ENCODE measurements around the gene TXNDC17.
A peak's percentile ranks its signal among the peaks of the same experiment; 100 is the strongest.
"Not testable (repeated sequence)": the region's sequence is repeated elsewhere in the genome, so short reads cannot be mapped to it uniquely, and the experiment has no call there.

The TXNDC17 gene

DNA sequence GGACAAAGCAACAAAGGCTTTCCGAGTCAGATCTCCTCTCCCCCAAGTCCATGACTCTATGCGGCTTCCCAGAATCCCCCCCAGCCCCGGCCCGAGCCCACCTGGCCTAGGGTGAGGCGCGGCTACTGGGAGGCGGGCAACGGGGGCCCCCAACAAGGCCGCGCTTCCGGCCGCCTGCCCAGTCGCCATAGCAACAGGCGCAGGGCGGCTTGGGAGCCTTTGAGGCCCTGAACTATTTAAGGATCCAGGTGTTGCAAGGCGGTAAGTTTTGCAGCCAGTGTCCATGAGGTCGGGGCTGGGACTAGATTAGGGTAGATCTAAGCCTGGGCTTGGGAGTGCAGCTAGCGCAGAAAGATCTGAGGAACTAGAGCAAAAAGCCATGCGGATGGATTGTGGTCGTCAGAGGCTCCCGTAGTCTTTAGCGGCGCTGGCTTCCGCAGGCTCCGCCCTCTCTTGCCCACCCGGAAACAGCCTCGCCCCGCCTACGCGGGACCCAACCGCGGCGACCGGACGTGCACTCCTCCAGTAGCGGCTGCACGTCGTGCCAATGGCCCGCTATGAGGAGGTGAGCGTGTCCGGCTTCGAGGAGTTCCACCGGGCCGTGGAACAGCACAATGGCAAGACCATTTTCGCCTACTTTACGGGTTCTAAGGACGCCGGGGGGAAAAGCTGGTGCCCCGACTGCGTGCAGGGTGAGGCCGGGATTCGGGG is at the start of gene TXNDC17, which contains the start of gene KIAA0753:
Gene TXNDC17 (plus strand): TSS at position 525 of the 711 bp plus-strand sequence. CDS start 23 bp downstream, at position 548.
Gene KIAA0753 (minus strand): TSS at position 176 of the 711 bp plus-strand sequence. CDS start 5,608 bp downstream, outside the sequence.
- H3K9ac ChIP-seq (ENCODE audit: low read length): peak within 1 kb of the TSS; percentile 90
- H3K4me1 ChIP-seq (ENCODE audit: control insufficient read depth, insufficient read depth, low read length): peaks cover 33% of the 10 kb centered on the region
- peak; percentile 96 for DNase-seq (ENCODE audit: low read depth)
- H3K9me3 ChIP-seq (ENCODE audit: control insufficient read depth, low read length): no peaks in the 10 kb centered on the region
- no peaks in the 10 kb centered on the region for H3K27me3 ChIP-seq (replicated peaks; ENCODE audit: control insufficient read depth, insufficient read depth, low read length)
- H3K4me3 ChIP-seq (ENCODE audit: low read length): peak within 1 kb of the TSS; percentile 86
- H3K36me3 ChIP-seq (ENCODE audit: control insufficient read depth, insufficient read depth, low read length, severe bottlenecking): peaks cover 33% of the 10 kb centered on the region

DNA sequence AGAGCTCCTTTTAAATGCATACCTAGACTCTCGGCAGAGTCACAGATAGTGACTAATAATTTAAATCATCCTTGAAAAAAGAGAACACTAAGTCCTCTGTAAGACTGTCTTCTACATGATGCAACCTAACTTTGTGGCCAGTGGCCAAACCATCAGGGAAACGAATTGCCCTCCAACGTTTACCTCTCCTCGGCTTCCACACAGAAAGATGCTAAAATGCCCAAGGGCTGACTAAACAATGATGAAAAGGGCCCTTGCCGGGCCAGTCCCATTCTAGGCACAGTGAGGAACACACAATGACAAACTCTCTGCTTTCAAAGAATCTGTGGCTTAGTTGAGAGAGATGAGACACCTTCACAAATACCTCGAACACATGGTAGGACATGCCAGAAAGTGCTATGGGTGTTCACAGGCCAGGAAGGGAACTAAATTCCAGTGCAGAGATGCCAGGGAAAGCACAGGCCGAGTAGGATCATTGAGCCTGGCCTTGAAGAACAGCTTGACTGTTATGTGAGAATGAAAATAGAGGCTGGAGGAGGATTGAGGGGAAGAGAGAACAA is 49.2 kb upstream of the TXNDC17 start:
- peak; percentile 67 for DNase-seq (ENCODE audit: low read depth)
- Histone ChIP-seq H3K4me1 (ENCODE audit: control insufficient read depth, insufficient read depth, low read length) (peaks cover 9% of the 10 kb centered on the region), H3K9me3 (ENCODE audit: control insufficient read depth, low read length) (no peaks in the 10 kb centered on the region), H3K36me3 (ENCODE audit: control insufficient read depth, insufficient read depth, low read length, severe bottlenecking) (peaks cover 73% of the 10 kb centered on the region), H3K27me3 (replicated peaks; ENCODE audit: control insufficient read depth, insufficient read depth, low read length) (no peaks in the 10 kb centered on the region), H3K4me3 (ENCODE audit: low read length) (no peak overlapping the region), H3K9ac (ENCODE audit: low read length) (no peak overlapping the region)

- H3K9ac ChIP-seq (ENCODE audit: low read length): no peak overlapping the region
- peaks cover 9% of the 10 kb centered on the region for H3K4me1 ChIP-seq (ENCODE audit: control insufficient read depth, insufficient read depth, low read length)
- no peak overlapping the region for H3K4me3 ChIP-seq (ENCODE audit: low read length)
- peaks cover 71% of the 10 kb centered on the region for H3K36me3 ChIP-seq (ENCODE audit: control insufficient read depth, insufficient read depth, low read length, severe bottlenecking)
- H3K27me3 ChIP-seq (replicated peaks; ENCODE audit: control insufficient read depth, insufficient read depth, low read length): no peaks in the 10 kb centered on the region
- H3K9me3 ChIP-seq (ENCODE audit: control insufficient read depth, low read length): no peaks in the 10 kb centered on the region
- no peak for DNase-seq (ENCODE audit: low read depth)
Measured at GRCh38 chr17:6592173-6592572, 48.7 kb upstream of the TXNDC17 start.

DNA sequence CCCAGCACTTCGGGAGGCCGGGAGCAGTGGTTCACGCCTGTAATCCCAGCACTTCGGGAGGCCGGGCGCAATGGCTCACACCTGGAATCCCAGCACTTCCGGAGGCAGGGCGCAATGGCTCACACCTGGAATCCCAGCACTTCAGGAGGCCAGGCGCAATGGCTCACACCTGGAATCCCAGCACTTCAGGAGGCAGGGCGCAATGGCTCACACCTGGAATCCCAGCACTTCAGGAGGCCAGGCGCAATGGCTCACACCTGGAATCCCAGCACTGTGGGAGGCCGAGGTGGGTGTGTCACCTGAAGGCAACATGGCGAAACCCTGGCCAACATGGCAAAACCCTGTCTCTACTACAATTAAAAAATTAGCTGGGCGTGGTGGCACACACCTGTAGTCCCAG is 47.5 kb upstream of the TXNDC17 start:
- H3K4me3 ChIP-seq (ENCODE audit: low read length): not testable (repeated sequence)
- peaks cover 71% of the 10 kb centered on the region for H3K36me3 ChIP-seq (ENCODE audit: control insufficient read depth, insufficient read depth, low read length, severe bottlenecking)

DNA sequence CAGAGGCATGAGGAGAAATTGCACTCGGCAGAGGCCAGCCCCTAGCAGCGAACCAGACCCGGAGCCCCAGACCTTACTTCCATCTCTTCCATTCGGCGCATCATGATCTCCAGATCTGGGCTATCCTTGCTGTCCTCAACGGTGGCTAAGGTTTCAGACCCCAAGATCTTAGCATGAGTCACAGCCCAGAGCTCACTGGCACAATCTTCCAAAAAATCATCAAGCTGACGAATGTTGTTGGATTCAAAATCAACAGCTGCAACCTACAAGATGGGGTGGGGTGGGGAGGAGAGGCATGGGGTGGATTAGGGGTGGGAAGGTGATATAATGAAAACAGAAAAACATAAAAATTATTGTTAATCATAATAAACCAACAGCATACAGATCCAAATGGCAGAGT is 44.8 kb upstream of the TXNDC17 start:
- no peak overlapping the region for H3K9ac ChIP-seq (ENCODE audit: low read length)
- no peaks in the 10 kb centered on the region for H3K27me3 ChIP-seq (replicated peaks; ENCODE audit: control insufficient read depth, insufficient read depth, low read length)
- H3K36me3 ChIP-seq (ENCODE audit: control insufficient read depth, insufficient read depth, low read length, severe bottlenecking): peaks cover 75% of the 10 kb centered on the region
- H3K4me1 ChIP-seq (ENCODE audit: control insufficient read depth, insufficient read depth, low read length): peaks cover 21% of the 10 kb centered on the region
- DNase-seq (ENCODE audit: low read depth): no peak
- H3K4me3 ChIP-seq (ENCODE audit: low read length): no peak overlapping the region
- no peaks in the 10 kb centered on the region for H3K9me3 ChIP-seq (ENCODE audit: control insufficient read depth, low read length)

More for the DNA sequence above, 47.5 kb upstream of the TXNDC17 start:
- H3K27me3 ChIP-seq (replicated peaks; ENCODE audit: control insufficient read depth, insufficient read depth, low read length); DNase-seq (ENCODE audit: low read depth); H3K9ac ChIP-seq (ENCODE audit: low read length); H3K9me3 ChIP-seq (ENCODE audit: control insufficient read depth, low read length): not testable (repeated sequence)
- H3K4me1 ChIP-seq (ENCODE audit: control insufficient read depth, insufficient read depth, low read length): peaks cover 15% of the 10 kb centered on the region

DNA sequence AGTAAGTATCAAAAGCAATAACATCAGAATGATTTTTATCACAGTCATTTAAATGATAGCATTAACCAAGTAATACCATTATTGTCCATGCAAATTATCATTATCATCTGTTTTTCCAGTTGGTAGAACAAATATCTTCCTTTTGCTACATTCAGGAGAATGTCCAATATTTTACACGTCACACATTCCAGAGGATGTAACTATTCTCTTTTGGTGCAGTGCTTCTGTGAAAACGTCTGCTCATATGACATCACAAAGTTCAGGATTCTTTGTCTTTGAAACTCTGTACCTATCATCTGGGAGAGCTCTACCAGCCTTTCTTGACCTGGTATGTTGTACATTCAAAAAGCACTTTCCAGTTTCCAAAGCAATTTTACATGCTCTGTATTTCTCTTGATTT is 44.3 kb upstream of the TXNDC17 start:
- no peaks in the 10 kb centered on the region for H3K9me3 ChIP-seq (ENCODE audit: control insufficient read depth, low read length)
- peaks cover 17% of the 10 kb centered on the region for H3K4me1 ChIP-seq (ENCODE audit: control insufficient read depth, insufficient read depth, low read length)
- no peak overlapping the region for H3K9ac ChIP-seq (ENCODE audit: low read length)
- H3K27me3 ChIP-seq (replicated peaks; ENCODE audit: control insufficient read depth, insufficient read depth, low read length): no peaks in the 10 kb centered on the region
- peaks cover 75% of the 10 kb centered on the region for H3K36me3 ChIP-seq (ENCODE audit: control insufficient read depth, insufficient read depth, low read length, severe bottlenecking)
- DNase-seq (ENCODE audit: low read depth): no peak
- no peak overlapping the region for H3K4me3 ChIP-seq (ENCODE audit: low read length)

DNA sequence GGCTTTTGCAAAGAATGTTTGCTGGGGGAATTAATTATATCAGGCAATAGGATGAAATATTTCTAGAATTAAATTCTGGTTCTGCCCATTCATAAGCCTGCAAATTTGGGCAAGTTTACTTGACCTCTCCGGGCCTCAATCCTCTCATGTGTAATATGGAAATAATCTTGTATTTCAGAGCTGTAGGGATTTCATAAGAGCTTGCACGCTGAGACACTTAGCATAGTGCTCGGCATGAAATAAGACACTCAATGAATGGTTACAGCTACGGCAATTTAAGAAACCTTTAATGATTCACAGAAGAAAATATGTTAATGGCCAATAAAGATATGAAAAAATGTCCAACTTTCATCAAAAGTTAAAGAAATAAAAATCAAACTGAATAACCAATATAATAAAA is 43.9 kb upstream of the TXNDC17 start:
- H3K4me3 ChIP-seq (ENCODE audit: low read length): no peak overlapping the region
- peaks cover 72% of the 10 kb centered on the region for H3K36me3 ChIP-seq (ENCODE audit: control insufficient read depth, insufficient read depth, low read length, severe bottlenecking)
- DNase-seq (ENCODE audit: low read depth): no peak
- H3K27me3 ChIP-seq (replicated peaks; ENCODE audit: control insufficient read depth, insufficient read depth, low read length): no peaks in the 10 kb centered on the region
- no peaks in the 10 kb centered on the region for H3K9me3 ChIP-seq (ENCODE audit: control insufficient read depth, low read length)
- no peak overlapping the region for H3K9ac ChIP-seq (ENCODE audit: low read length)
- H3K4me1 ChIP-seq (ENCODE audit: control insufficient read depth, insufficient read depth, low read length): peaks cover 13% of the 10 kb centered on the region

GRCh38 chr17:6597727-6598126 is 43.1 kb upstream of the TXNDC17 start:
- Histone ChIP-seq H3K9ac (ENCODE audit: low read length) (no peak overlapping the region), H3K27me3 (replicated peaks; ENCODE audit: control insufficient read depth, insufficient read depth, low read length) (no peaks in the 10 kb centered on the region), H3K9me3 (ENCODE audit: control insufficient read depth, low read length) (no peaks in the 10 kb centered on the region), H3K4me1 (ENCODE audit: control insufficient read depth, insufficient read depth, low read length) (peaks cover 13% of the 10 kb centered on the region), H3K36me3 (ENCODE audit: control insufficient read depth, insufficient read depth, low read length, severe bottlenecking) (peaks cover 78% of the 10 kb centered on the region), H3K4me3 (ENCODE audit: low read length) (no peak overlapping the region)
- DNase-seq (ENCODE audit: low read depth): no peak

- no peak overlapping the region for H3K4me3 ChIP-seq (ENCODE audit: low read length)
Measured at GRCh38 chr17:6599364-6599763, 41.5 kb upstream of the TXNDC17 start.

GRCh38 chr17:6602141-6602540 is 38.7 kb upstream of the TXNDC17 start:
- Histone ChIP-seq H3K9me3 (ENCODE audit: control insufficient read depth, low read length) (no peaks in the 10 kb centered on the region), H3K4me1 (ENCODE audit: control insufficient read depth, insufficient read depth, low read length) (peaks cover 23% of the 10 kb centered on the region), H3K36me3 (ENCODE audit: control insufficient read depth, insufficient read depth, low read length, severe bottlenecking) (peaks cover 65% of the 10 kb centered on the region)

More at GRCh38 chr17:6599364-6599763, 41.5 kb upstream of the TXNDC17 start:
- Histone ChIP-seq H3K4me1 (ENCODE audit: control insufficient read depth, insufficient read depth, low read length) (peaks cover 23% of the 10 kb centered on the region), H3K27me3 (replicated peaks; ENCODE audit: control insufficient read depth, insufficient read depth, low read length) (no peaks in the 10 kb centered on the region), H3K9me3 (ENCODE audit: control insufficient read depth, low read length) (no peaks in the 10 kb centered on the region), H3K9ac (ENCODE audit: low read length) (no peak overlapping the region), H3K36me3 (ENCODE audit: control insufficient read depth, insufficient read depth, low read length, severe bottlenecking) (peaks cover 65% of the 10 kb centered on the region)
- peak; percentile 64 for DNase-seq (ENCODE audit: low read depth)

DNA sequence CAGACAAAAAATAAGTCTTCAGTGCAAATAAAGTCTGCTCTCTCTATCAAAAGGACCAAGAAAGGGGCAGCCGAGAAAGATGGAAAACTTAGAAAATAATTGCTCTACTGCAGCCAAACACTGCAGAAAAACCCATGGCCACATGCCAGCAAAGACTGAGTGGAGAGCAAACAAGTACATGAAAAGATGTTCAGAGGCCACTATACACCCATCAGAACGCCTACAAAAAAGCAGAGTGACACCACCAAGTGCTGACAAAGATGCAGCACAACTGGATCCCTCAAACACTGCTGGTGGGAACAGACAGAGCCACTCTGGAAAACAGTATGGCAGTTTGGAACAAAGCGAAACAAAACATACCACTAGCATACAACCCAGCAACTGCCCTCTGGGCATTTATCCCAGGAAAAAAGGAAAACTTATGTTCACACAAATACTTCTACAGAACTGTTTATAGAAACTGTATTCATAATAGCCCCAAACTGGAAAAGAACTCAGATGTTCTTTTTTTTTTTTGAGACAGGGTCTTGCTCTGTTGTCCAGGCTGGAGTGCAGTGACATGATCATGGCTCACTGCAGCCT is 37.0 kb upstream of the TXNDC17 start:
- peaks cover 66% of the 10 kb centered on the region for H3K36me3 ChIP-seq (ENCODE audit: control insufficient read depth, insufficient read depth, low read length, severe bottlenecking)
- no peak overlapping the region for H3K9ac ChIP-seq (ENCODE audit: low read length)
- H3K4me3 ChIP-seq (ENCODE audit: low read length): no peak overlapping the region
- H3K4me1 ChIP-seq (ENCODE audit: control insufficient read depth, insufficient read depth, low read length): peaks cover 12% of the 10 kb centered on the region
- no peaks in the 10 kb centered on the region for H3K9me3 ChIP-seq (ENCODE audit: control insufficient read depth, low read length)
- no peaks in the 10 kb centered on the region for H3K27me3 ChIP-seq (replicated peaks; ENCODE audit: control insufficient read depth, insufficient read depth, low read length)
- no peak for DNase-seq (ENCODE audit: low read depth)

More at GRCh38 chr17:6602141-6602540, 38.7 kb upstream of the TXNDC17 start:
- no peak overlapping the region for H3K9ac ChIP-seq (ENCODE audit: low read length)
- H3K27me3 ChIP-seq (replicated peaks; ENCODE audit: control insufficient read depth, insufficient read depth, low read length): no peaks in the 10 kb centered on the region
- DNase-seq (ENCODE audit: low read depth): no peak
- no peak overlapping the region for H3K4me3 ChIP-seq (ENCODE audit: low read length)

Measured in adipocyte (in vitro differentiated cells).